IgD-negative memory B cell (primary cell): ENCODE measurements around the gene ADGRF3. TPM values are rescaled to one million over a fixed set of nuclear protein-coding genes. Genes with fewer than 3 reads are reported as not detected.
"Not testable (repeated sequence)": the region's sequence is repeated elsewhere in the genome, so short reads cannot be mapped to it uniquely, and the experiment has no call there.

Source experiments
- H3K27ac Mint-ChIP-seq, 3 donors: one replicate each; pipeline ENCODE4 v1.8.0; 2020 to 2022; ENCODE audit warnings: mild to moderate bottlenecking in 3 of 3, mixed read lengths in 3 of 3, moderate library complexity in 1 of 3
- H3K27me3 Mint-ChIP-seq: one replicate; pipeline ENCODE4 v1.8.0; 2021; ENCODE audit warnings: mixed read lengths
- H3K36me3 Mint-ChIP-seq: one replicate; pipeline ENCODE4 v1.8.0; 2020; ENCODE audit warnings: mild to moderate bottlenecking, mixed read lengths
- H3K4me1 Mint-ChIP-seq, 3 donors: one replicate each; pipeline ENCODE4 v1.8.0; 2020 to 2022; ENCODE audit warnings: mixed read lengths in 3 of 3, mild to moderate bottlenecking in 1 of 3
- H3K4me3 Mint-ChIP-seq, 4 donors: one replicate each; pipeline ENCODE4 v1.8.0; 2020 to 2022; ENCODE audit warnings: mild to moderate bottlenecking in 4 of 4, mixed read lengths in 4 of 4, moderate library complexity in 3 of 4
- H3K9me3 Mint-ChIP-seq, 3 donors: one replicate each; pipeline ENCODE4 v1.8.0; 2020 to 2021; ENCODE audit warnings: mixed read lengths in 3 of 3, mild to moderate bottlenecking in 1 of 3
- polyA plus RNA-seq: library from polyadenylated mRNA; unstranded; fragments of 300-500 nt; fragmentation: Illumina TruSeq; gene quantifications from one replicate; pipeline ENCODE4 v1.2.3, GENCODE V29; 2021

The ADGRF3 gene, protein sequence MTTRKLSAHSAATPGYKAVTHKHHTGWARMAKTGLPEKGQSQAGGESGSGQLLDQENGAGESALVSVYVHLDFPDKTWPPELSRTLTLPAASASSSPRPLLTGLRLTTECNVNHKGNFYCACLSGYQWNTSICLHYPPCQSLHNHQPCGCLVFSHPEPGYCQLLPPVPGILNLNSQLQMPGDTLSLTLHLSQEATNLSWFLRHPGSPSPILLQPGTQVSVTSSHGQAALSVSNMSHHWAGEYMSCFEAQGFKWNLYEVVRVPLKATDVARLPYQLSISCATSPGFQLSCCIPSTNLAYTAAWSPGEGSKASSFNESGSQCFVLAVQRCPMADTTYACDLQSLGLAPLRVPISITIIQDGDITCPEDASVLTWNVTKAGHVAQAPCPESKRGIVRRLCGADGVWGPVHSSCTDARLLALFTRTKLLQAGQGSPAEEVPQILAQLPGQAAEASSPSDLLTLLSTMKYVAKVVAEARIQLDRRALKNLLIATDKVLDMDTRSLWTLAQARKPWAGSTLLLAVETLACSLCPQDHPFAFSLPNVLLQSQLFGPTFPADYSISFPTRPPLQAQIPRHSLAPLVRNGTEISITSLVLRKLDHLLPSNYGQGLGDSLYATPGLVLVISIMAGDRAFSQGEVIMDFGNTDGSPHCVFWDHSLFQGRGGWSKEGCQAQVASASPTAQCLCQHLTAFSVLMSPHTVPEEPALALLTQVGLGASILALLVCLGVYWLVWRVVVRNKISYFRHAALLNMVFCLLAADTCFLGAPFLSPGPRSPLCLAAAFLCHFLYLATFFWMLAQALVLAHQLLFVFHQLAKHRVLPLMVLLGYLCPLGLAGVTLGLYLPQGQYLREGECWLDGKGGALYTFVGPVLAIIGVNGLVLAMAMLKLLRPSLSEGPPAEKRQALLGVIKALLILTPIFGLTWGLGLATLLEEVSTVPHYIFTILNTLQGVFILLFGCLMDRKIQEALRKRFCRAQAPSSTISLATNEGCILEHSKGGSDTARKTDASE
- polyA plus RNA-seq, result 0.38 TPM

DNA sequence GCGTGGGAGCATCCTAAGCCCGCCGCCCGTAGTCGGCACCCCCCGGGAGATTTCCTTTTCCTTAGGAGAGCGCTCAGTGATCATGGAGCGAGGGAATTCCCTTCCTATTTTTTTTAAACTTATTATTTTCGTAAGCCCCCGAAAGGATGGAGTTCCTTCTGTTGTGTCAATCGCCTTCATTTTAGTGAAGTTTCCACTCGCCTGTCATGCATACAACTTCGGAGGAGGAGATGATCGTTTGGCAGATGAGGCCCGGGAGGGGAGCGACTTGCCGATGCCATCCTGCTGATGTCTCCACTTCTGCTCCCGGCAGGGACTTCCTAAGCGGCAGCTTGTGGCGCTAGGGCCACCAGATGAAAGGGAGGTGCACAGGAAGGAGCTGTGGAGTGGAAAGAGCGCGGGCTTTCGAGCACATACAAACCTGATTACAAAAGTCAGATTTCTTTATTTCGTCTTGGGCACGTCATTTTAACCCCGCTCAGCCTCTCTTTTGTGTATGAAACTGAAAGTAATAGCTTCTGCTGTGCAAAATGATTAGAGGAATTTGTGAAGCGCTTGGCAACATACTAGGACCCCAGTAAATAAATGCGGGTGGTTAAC lies at the start of gene ADGRF3:
ADGRF3 (minus strand) TSS at position 336 of the 600 bp plus-strand sequence. CDS start 555 bp downstream, outside the sequence.
- Mint-ChIP-seq H3K4me1 (peaks cover 21 to 31% (median 27%) of the 10 kb centered on the region in 3 donors), H3K36me3 (no peaks in the 10 kb centered on the region), H3K27me3 (no peaks in the 10 kb centered on the region), H3K4me3 (peak within 1 kb of the TSS; percentile 96 to 100 (median 96)), H3K27ac (peak within 1 kb of the TSS; percentile 90 to 99 (median 97)), H3K9me3 (no peaks in the 10 kb centered on the region)

DNA sequence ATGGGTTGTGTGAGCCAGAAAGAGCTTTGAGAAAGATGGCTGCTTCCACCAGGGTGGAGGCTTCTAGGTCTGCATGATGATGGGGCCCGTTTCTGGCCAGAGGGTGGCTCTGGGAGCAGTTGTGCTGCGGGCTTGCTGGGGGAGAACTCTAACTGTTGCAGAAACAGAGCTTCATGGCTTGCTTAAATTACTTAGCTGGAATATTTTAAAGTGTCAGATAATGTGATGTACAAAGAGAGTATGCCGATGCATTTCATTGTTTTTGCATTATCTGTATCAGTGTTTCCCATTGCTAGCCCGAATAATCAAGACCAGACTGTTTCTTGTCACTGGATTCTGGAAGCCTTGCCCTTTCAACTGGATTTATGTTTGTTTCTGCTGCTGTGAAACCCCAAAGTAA lies 48.8 kb upstream of the ADGRF3 start:
- no peak overlapping the region for H3K4me3 Mint-ChIP-seq
- H3K27me3 Mint-ChIP-seq, result no peaks in the 10 kb centered on the region
- H3K9me3 Mint-ChIP-seq, result no peaks in the 10 kb centered on the region
- H3K36me3 Mint-ChIP-seq, result peaks cover 2% of the 10 kb centered on the region
- no peak overlapping the region for H3K27ac Mint-ChIP-seq
- H3K4me1 Mint-ChIP-seq, result peaks cover 0 to 4% (median 0%) of the 10 kb centered on the region in 3 donors

DNA sequence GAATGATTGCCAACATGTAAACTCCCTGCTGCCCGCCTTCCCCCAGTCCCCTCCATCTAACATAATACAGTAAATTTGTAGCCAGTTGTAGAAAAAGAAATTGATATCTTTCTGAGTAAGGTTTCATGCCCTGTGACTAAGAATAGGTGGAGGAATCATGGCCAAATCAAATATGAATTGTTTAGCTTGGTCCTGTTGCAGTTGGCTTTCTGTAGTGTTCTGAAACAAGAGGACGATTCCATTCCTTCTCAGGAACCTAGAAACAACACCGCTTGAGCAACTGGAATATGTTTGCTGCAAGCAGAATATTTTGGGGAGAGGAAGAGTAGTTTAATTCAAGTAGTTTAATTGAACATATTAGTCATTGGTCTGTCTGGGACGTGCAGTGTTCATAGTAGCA lies 48.1 kb upstream of the ADGRF3 start:
- no peaks in the 10 kb centered on the region for H3K9me3 Mint-ChIP-seq
- peaks cover 0 to 4% (median 0%) of the 10 kb centered on the region in 3 donors for H3K4me1 Mint-ChIP-seq
- H3K27me3 Mint-ChIP-seq, result no peaks in the 10 kb centered on the region
- no peak overlapping the region for H3K4me3 Mint-ChIP-seq
- peaks cover 2% of the 10 kb centered on the region for H3K36me3 Mint-ChIP-seq
- H3K27ac Mint-ChIP-seq, result no peak overlapping the region

DNA sequence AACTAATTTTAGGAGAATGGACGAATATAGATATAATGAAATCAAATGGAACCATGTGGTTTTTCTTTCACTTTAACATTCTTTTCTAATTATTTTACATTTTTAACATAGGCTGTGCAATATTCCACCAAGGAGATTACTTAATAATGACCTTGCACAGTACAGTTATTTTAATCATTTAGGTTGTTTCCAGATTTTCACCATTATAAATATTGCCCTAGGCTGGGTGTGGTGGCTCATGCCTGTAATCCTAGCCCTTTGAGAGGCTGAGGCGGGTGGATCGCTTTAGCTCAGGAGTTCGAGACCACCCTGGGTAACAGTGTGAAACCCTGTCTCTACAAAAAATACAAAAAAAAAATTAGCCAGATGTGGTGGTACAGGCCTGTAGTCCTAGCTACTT lies 40.6 kb upstream of the ADGRF3 start:
- Mint-ChIP-seq H3K4me1 (peaks cover 1 to 6% (median 3%) of the 10 kb centered on the region in 3 donors), H3K9me3 (no peaks in the 10 kb centered on the region), H3K27me3 (no peaks in the 10 kb centered on the region), H3K27ac (no peak overlapping the region), H3K36me3 (peaks cover 5% of the 10 kb centered on the region), H3K4me3 (no peak overlapping the region)

DNA sequence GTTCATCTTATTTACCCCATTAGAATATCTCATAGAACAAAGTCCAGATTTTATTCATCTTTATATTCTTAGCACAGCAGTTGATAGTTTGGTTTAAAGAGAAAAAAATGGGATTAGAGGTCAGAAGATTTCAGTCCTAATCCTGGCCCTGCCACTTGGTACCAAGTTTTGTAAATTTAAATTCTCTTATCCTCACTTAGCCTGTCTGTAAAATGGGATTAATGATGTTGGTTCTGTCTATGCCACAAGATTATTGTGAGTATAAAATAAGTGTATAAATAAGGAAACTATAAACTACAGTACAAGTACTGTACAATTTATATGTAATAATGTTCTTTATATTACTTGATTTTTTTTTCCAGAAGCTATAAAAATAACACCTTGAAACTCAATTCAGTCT lies 38.0 kb upstream of the ADGRF3 start:
- H3K27ac Mint-ChIP-seq, result no peak overlapping the region
- peaks cover 1 to 6% (median 3%) of the 10 kb centered on the region in 3 donors for H3K4me1 Mint-ChIP-seq
- H3K4me3 Mint-ChIP-seq, result no peak overlapping the region
- no peaks in the 10 kb centered on the region for H3K9me3 Mint-ChIP-seq
- H3K27me3 Mint-ChIP-seq, result no peaks in the 10 kb centered on the region
- H3K36me3 Mint-ChIP-seq, result peaks cover 8% of the 10 kb centered on the region

DNA sequence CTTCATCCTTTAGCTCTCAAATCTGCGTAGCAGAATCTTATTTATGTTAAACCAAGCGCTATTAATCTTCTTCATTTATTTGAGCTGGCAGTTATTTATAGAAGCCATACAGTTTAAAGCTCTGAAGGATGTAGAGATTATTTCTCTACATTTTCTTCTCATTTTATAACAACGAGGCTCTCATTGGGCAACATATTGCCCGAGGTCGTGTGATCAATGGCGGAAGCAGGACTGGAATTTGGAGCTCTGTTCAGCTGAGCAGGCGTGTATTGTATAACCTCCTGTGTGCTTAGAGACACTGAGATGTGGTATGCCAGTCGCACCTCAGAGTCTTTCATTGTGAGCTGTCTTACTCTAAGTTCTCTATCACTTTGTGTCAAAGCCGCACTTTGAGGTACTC lies 37.6 kb upstream of the ADGRF3 start:
- no peak overlapping the region for H3K4me3 Mint-ChIP-seq
- H3K9me3 Mint-ChIP-seq, result no peaks in the 10 kb centered on the region
- H3K27ac Mint-ChIP-seq, result peak overlapping the region in 1 of 3 donors; percentile 3
- H3K27me3 Mint-ChIP-seq, result no peaks in the 10 kb centered on the region
- H3K36me3 Mint-ChIP-seq, result peaks cover 8% of the 10 kb centered on the region
- peaks cover 1 to 6% (median 3%) of the 10 kb centered on the region in 3 donors for H3K4me1 Mint-ChIP-seq

DNA sequence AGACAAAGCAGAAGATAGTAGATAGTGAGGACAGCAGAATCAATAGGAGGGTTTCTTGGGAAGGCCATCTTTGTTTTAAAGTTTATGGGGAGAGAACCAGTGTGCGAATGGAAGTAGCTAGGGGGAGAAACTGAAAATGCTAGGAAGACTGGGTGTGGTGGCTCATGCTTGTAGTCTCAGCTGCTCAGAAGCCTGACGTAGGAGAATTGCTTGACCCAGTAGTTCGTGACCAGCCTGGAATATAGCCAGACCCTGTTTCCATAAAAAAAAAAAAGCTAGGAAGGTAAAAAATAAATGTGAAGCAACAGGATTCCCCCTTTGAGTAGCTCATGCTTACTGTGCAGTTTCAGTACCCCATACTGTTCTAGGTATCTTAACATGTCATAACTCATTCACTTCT lies 36.0 kb upstream of the ADGRF3 start:
- Mint-ChIP-seq H3K27ac (no peak overlapping the region), H3K4me1 (peaks cover 1 to 10% (median 3%) of the 10 kb centered on the region in 3 donors), H3K27me3 (no peaks in the 10 kb centered on the region), H3K9me3 (no peaks in the 10 kb centered on the region), H3K4me3 (no peak overlapping the region), H3K36me3 (peaks cover 8% of the 10 kb centered on the region)

DNA sequence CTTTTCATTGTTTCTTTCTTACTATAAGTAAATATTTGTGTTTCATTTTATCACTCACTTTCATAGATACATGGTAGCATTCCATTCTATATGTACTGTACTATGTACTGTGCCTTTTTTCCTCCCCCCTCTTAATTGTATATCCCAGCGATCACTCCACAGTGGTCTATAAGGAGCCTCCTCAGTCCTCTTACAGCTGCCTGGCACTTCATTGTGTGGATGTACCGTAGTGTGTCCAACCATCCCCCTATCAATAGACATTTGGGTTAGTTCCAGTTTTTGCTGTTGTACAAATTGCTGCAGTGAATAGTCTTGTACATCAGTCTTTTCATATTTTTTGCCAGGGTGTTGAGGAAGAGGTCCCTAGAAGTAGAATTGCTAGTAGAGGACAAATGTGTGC lies 33.7 kb upstream of the ADGRF3 start:
- Mint-ChIP-seq H3K4me3 (no peak overlapping the region), H3K27ac (no peak overlapping the region), H3K9me3 (no peaks in the 10 kb centered on the region), H3K27me3 (no peaks in the 10 kb centered on the region), H3K4me1 (peaks cover 5 to 14% (median 5%) of the 10 kb centered on the region in 3 donors), H3K36me3 (peaks cover 17% of the 10 kb centered on the region)

DNA sequence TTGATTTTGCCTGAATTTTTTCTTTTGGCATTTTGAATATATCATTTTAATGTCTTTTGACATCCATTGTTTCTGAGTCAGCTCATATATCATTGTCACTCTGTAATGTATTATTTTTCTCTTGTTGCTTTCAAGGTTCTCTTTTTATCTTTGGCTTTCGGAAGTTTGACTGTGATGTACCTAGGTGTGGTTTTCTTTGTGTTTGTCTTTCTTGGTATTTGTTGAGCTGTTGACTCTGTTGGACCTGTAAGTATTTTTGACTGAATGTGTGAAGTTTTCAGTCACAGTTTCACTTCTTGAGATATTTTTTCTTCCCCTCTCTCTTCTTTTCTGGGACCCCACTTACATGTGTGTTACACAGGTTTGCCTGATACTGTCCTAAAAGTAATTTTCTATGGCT lies 30.2 kb upstream of the ADGRF3 start:
- peaks cover 1 to 8% (median 4%) of the 10 kb centered on the region in 3 donors for H3K4me1 Mint-ChIP-seq
- H3K4me3 Mint-ChIP-seq, result no peak overlapping the region
- no peaks in the 10 kb centered on the region for H3K27me3 Mint-ChIP-seq
- H3K36me3 Mint-ChIP-seq, result peaks cover 12% of the 10 kb centered on the region
- H3K9me3 Mint-ChIP-seq, result no peaks in the 10 kb centered on the region
- no peak overlapping the region for H3K27ac Mint-ChIP-seq

DNA sequence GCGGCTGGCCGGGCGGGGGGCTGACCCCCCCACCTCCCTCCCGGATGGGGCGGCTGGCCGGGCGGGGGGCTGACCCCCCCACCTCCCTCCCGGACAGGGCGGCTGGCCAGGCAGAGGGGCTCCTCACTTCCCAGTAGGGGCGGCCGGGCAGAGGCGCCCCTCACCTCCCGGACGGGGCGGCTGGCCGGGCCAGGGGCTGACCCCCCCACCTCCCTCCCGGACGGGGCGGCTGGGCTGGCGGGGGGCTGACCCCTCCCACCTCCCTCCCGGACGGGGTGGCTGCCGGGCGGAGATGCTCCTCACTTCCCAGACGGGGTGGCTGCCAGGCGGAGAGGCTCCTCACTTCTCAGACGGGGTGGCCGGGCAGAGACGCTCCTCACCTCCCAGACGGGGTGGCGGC lies 24.3 kb upstream of the ADGRF3 start:
- not testable (repeated sequence) for H3K9me3 Mint-ChIP-seq, H3K27me3 Mint-ChIP-seq, H3K4me3 Mint-ChIP-seq, H3K27ac Mint-ChIP-seq, H3K4me1 Mint-ChIP-seq, H3K36me3 Mint-ChIP-seq

DNA sequence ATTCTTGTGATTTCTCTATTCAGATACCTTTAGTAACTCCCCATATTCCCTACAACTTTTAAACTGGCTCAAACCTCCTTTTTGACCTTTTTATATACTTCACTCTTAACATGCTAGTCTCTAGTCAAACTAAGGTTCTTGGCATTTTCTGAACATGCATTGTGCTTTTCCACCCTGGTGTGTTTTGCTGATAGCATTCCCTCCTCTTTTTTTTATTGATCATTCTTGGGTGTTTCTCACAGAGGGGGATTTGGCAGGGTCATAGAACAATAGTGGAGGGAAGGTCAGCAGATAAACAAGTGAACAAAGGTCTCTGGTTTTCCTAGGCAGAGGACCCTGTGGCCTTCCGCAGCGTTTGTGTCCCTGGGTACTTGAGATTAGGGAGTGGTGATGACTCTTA lies 23.1 kb upstream of the ADGRF3 start:
- H3K9me3 Mint-ChIP-seq, H3K4me3 Mint-ChIP-seq, H3K4me1 Mint-ChIP-seq, H3K27me3 Mint-ChIP-seq, H3K36me3 Mint-ChIP-seq: not testable (repeated sequence)
- H3K27ac Mint-ChIP-seq, result peak overlapping the region in 1 of 3 donors; percentile 65

DNA sequence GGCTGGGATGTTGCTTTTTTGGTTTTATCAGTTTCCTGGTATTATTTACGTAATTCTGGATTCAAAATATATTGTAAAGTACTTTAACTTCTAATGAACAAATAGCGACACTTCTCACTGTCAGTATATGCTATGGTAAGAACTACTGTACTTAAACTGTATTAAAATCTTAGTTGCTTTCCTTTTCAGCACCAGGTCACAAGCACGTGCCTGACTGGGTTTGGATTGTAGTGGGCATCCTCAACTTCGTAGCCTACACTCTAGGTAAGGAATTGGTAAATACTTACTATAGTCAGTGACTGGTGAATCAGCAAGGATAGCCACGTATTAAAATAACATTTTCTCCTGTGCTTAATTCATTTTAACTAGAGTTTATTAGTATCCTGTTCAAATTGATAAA lies 20.4 kb upstream of the ADGRF3 start:
- Mint-ChIP-seq H3K36me3 (peaks cover 9% of the 10 kb centered on the region), H3K27me3 (no peaks in the 10 kb centered on the region), H3K4me3 (no peak overlapping the region), H3K4me1 (peaks cover 3 to 8% (median 7%) of the 10 kb centered on the region in 3 donors), H3K27ac (no peak overlapping the region), H3K9me3 (no peaks in the 10 kb centered on the region)

DNA sequence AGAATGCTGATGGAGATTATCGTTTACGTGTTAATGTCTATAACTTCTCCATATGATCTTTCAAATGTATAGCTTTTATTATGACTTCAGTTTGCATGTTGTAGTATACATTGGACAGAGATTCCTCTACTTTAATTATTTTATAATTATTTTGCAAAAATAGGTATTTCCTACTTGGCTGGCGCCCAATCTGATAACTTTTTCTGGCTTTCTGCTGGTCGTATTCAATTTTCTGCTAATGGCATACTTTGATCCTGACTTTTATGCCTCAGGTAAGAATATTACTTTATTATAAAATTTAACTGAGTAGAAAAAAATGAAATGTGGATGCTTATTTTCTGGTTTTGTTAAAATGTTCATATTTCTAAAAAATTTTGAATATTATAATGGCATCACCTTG lies 18.1 kb upstream of the ADGRF3 start:
- peaks cover 4 to 12% (median 12%) of the 10 kb centered on the region in 3 donors for H3K4me1 Mint-ChIP-seq
- H3K4me3 Mint-ChIP-seq, result no peak overlapping the region
- H3K9me3 Mint-ChIP-seq, result no peaks in the 10 kb centered on the region
- H3K27me3 Mint-ChIP-seq, result no peaks in the 10 kb centered on the region
- no peak overlapping the region for H3K27ac Mint-ChIP-seq
- peaks cover 8% of the 10 kb centered on the region for H3K36me3 Mint-ChIP-seq

DNA sequence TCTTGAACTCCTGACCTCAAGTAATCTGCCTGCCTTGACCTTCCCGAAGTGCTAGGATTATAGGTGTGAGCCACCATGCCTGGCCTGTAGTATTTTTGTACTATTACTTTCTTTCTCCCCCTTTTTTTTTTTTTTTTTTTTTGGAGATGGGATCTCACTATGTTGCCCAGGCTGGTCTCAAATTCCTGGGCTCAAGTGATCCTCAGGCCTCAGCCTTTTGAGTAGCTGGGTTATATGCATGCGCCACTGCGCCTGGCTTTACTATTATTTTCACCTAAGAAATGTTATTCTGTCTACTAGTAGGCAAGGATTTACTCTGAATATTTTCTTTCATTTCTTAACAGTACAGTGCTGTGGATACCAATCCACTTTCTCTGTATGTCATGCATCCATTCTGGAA lies 17.4 kb upstream of the ADGRF3 start:
- H3K27ac Mint-ChIP-seq, result no peak overlapping the region
- no peaks in the 10 kb centered on the region for H3K9me3 Mint-ChIP-seq
- H3K4me1 Mint-ChIP-seq, result peaks cover 5 to 16% (median 12%) of the 10 kb centered on the region in 3 donors
- no peaks in the 10 kb centered on the region for H3K27me3 Mint-ChIP-seq
- H3K36me3 Mint-ChIP-seq, result peaks cover 8% of the 10 kb centered on the region
- peak overlapping the region in 1 of 4 donors; percentile 27 for H3K4me3 Mint-ChIP-seq

DNA sequence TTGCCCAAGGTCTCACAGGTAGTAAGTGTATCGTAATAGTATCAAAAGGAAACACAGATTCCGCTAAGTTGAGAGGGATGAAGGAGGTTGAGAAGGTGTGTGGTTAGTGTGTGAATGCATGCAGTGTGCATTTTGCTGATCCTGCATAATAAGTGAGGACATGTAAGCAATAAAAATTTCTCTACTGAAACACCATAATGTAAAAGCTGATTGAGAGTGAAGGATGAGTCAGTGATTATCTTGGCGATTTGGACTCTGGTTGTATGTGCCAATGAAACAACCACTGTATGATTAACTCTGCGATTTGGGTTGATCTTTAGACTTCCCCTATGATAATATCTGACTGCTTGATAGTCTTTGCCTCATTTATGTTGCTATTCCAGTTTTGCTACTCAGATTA lies 16.7 kb upstream of the ADGRF3 start:
- Mint-ChIP-seq H3K4me1 (peaks cover 5 to 18% (median 12%) of the 10 kb centered on the region in 3 donors), H3K9me3 (no peaks in the 10 kb centered on the region), H3K4me3 (no peak overlapping the region), H3K27me3 (no peaks in the 10 kb centered on the region), H3K36me3 (peaks cover 8% of the 10 kb centered on the region), H3K27ac (no peak overlapping the region)
